Osteocyte (in vitro differentiated cells): ENCODE data around the gene USH1G. TPM values are rescaled to one million over a fixed set of nuclear protein-coding genes. Genes with fewer than 3 reads are reported as not detected.
A peak's percentile ranks its signal among the peaks of the same experiment; 100 is the strongest.

Experiments
- DNase-seq: peaks from one replicate; pipeline ENCODE4 v3.0.0; 2021; ENCODE audit warnings: mixed read lengths; ENCODE audit not compliant: unreplicated experiment; ENCODE audit errors: extremely low spot score
- H3K27ac Mint-ChIP-seq: one replicate; pipeline ENCODE4 v1.8.0; 2021; ENCODE audit warnings: mild to moderate bottlenecking, mixed read lengths; ENCODE audit not compliant: unreplicated experiment
- H3K27me3 Mint-ChIP-seq: one replicate; pipeline ENCODE4 v1.8.0; 2021; ENCODE audit warnings: mixed read lengths; ENCODE audit not compliant: unreplicated experiment
- H3K36me3 Mint-ChIP-seq: one replicate; pipeline ENCODE4 v1.8.0; 2021; ENCODE audit warnings: mixed read lengths; ENCODE audit not compliant: unreplicated experiment
- H3K4me1 Mint-ChIP-seq: one replicate; pipeline ENCODE4 v1.8.0; 2021; ENCODE audit warnings: mixed read lengths; ENCODE audit not compliant: unreplicated experiment
- H3K4me3 Mint-ChIP-seq: one replicate; pipeline ENCODE4 v1.8.0; 2021; ENCODE audit warnings: mild to moderate bottlenecking, moderate library complexity, mixed read lengths; ENCODE audit not compliant: unreplicated experiment
- H3K9me3 Mint-ChIP-seq: one replicate; pipeline ENCODE4 v1.8.0; 2021; ENCODE audit warnings: mixed read lengths; ENCODE audit not compliant: unreplicated experiment
- long read RNA-seq: library from polyadenylated mRNA; unstranded; transcript quantifications from one replicate; pipeline ENCODE4 v2.0.0, GENCODE V29; 2021
- total RNA-seq: library from RNA; stranded (reverse); gene quantifications from 2 replicates; pipeline ENCODE4 v1.2.1, GENCODE V29; 2021
- TF ChIP-seq, protein P1 (sequence below): fragments of 200-600 bp; sonication (generic); IDR thresholded peaks from 2 replicates; pipeline ENCODE4 v1.5.0; 2021; ENCODE audit warnings: antibody characterized with exemption, mild to moderate bottlenecking, moderate library complexity

The USH1G gene
- not detected in 2 replicates for total RNA-seq
- long read RNA-seq, result 0 reads

DNA sequence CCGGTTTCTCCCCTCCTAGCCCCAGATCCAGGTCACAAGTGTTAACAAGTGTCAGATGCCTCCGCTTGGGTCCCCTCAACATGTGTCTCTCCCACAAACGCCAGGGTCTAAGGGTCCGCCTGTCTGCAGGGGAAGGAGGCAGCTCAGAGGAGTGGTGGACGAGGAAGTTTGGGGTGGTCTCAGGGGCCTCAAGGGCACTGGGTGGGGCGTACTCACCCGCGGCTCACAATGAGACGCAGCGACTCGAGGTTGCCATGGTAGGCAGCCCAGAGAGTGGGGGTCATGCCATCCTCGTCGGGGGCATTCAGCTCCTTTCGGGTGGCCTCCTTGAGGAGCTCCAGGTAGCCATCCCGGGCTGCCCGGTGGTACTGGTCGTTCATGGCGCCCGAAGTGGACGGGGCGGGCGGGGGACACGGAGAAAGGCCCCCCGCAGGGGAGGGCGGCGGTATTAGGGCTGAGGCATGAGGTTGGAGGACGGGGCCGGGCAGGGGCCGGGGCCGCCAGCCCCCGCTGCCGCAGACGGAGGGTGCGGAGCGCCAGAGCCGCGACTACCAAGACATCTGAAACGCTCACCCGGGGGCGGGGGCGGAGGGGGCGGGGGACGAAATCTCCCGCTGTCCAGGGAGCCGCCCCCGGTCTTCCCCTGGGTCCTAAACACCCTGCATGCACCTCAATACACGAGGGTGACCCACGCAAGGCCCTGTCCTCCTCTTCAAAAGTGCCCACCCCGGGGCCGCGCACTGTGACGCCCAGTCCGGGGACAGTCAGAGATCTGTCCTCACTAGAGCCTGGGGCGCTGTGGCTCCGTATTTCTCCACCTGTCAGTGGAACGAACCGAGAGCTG, at the start of gene USH1G:
TSS of gene USH1G (minus strand) at position 562 of the 844 bp plus-strand sequence. CDS start at position 380, 182 bp downstream.
- no peak for DNase-seq
- H3K4me1 Mint-ChIP-seq, result peaks cover 2% of the 10 kb centered on the region

DNA sequence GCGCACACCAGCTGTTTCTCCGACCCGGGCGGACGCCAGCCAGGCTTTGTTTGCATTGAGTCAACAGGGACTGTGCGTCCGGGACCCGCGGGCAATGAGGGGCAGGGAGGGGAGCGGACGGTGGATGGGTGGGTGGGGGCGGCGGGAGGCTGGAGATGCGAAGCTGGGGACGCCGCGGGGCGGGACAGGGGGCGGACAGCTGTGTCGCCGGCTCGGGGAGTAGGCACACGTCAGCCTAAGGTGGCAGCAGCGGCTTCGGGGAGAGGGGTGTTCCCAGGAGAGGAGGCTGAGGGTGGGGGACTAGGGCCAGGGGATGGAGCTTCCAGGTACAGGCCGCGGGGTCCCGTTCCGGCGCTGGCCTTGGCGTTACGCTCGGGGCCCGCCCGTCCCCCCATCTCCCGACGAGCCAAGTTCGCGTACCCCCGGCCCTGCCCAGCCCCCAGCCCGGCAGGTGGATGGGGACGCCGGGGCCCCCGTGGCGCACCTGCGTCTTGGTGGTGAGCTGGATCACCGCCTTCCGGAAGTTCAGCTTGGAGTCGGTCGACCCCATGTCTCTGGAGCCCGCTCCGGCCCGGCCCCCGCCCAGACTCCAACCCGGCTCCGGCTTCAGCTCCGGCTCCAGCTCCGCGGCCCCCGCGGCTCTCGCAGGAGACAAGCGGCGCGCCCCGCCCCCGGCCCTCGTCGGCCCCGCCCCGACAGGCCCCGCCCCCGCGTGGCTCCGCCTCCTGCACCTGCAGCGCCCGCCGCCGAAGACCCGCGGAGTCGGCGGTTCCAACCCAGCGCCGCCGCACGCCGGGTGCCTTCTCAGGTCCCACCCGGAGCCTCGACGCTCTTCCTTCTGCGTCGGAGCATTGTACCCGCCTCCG, 49.3 kb upstream of the USH1G start, which contains the start of gene HID1:
TSS of gene HID1 (minus strand) at position 653 of the 866 bp plus-strand sequence. CDS start at position 550, 103 bp downstream.
- no peak for DNase-seq

More for the DNA sequence above, at the start of gene USH1G:
- H3K27ac Mint-ChIP-seq, result no peak within 1 kb of the TSS
- H3K4me3 Mint-ChIP-seq, result peak within 1 kb of the TSS; percentile 29
- peaks cover 37% of the 10 kb centered on the region for H3K27me3 Mint-ChIP-seq
- no peaks in the 10 kb centered on the region for H3K9me3 Mint-ChIP-seq
- TF ChIP-seq, protein P1, sequence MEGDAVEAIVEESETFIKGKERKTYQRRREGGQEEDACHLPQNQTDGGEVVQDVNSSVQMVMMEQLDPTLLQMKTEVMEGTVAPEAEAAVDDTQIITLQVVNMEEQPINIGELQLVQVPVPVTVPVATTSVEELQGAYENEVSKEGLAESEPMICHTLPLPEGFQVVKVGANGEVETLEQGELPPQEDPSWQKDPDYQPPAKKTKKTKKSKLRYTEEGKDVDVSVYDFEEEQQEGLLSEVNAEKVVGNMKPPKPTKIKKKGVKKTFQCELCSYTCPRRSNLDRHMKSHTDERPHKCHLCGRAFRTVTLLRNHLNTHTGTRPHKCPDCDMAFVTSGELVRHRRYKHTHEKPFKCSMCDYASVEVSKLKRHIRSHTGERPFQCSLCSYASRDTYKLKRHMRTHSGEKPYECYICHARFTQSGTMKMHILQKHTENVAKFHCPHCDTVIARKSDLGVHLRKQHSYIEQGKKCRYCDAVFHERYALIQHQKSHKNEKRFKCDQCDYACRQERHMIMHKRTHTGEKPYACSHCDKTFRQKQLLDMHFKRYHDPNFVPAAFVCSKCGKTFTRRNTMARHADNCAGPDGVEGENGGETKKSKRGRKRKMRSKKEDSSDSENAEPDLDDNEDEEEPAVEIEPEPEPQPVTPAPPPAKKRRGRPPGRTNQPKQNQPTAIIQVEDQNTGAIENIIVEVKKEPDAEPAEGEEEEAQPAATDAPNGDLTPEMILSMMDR, result no peak
- no peaks in the 10 kb centered on the region for H3K36me3 Mint-ChIP-seq

DNA sequence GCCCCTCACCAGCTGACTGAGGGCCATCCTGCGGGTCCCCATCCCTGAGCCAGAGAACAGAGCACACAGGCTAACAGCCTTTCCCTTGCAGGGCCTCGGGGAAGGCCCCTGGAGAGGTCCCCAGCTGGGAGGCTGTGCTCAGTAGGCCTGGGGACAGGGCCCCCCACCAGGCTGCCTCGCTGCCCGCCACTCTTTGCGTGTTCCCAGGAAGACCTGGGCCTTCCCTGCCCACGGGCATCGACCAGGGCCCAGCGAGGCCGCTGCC, 48.7 kb upstream of the USH1G start:
- no peak for DNase-seq
- peak overlapping the region; percentile 77 for H3K4me3 Mint-ChIP-seq
- H3K36me3 Mint-ChIP-seq, result no peaks in the 10 kb centered on the region
- H3K9me3 Mint-ChIP-seq, result no peaks in the 10 kb centered on the region
- peaks cover 10% of the 10 kb centered on the region for H3K4me1 Mint-ChIP-seq
- TF ChIP-seq, protein P1, result no peak
- H3K27ac Mint-ChIP-seq, result no peak overlapping the region
- H3K27me3 Mint-ChIP-seq, result peaks cover 20% of the 10 kb centered on the region

More for the DNA sequence above, 49.3 kb upstream of the USH1G start, which contains the start of gene HID1:
- Mint-ChIP-seq H3K4me1 (peaks cover 10% of the 10 kb centered on the region), H3K36me3 (no peaks in the 10 kb centered on the region), H3K9me3 (no peaks in the 10 kb centered on the region), H3K27me3 (peaks cover 20% of the 10 kb centered on the region), H3K27ac (no peak within 1 kb of the TSS), H3K4me3 (peak within 1 kb of the TSS; percentile 77)
- TF ChIP-seq, protein P1, result no peak

DNA sequence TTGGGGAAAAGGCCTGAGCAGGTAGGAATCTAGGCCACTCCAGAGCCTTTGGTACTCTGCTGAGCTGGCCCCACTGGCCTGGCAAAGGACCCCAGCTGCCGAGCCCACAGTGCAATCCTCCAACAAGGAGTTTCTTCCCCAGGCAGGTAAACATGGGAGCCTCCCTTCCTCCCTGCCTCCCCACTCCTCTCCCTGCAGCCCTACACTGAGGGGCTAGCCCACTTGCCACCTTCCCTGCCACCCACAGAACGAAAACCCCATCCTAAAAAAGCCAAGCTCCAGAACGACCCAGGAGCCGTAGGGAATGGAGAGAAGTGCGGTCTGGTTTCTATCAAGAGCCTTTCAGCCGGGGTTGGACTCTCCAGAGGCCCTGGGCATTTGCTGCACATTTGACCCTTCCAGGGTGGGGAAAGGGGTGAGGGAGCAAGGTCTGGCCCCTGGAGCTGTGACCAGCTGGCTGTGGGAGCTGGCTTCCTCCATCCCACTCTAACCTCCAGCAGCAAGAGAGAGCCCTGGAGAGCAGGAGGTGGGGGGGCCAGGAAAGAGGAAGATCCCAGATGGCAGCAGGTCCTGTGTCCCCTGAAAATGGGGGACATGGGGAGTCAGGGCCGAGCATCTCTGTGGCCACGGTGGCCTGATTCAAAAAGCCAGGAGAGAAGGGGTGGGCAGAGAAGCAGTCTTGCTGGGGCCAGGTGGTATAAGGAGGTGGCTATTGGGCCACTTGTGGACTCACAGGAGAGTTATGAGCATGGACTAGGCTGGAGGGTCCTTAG, 48.2 kb upstream of the USH1G start:
- DNase-seq, result no peak
- Mint-ChIP-seq H3K27ac (no peak overlapping the region), H3K36me3 (no peaks in the 10 kb centered on the region), H3K27me3 (peaks cover 20% of the 10 kb centered on the region), H3K9me3 (no peaks in the 10 kb centered on the region), H3K4me1 (peaks cover 10% of the 10 kb centered on the region), H3K4me3 (peak overlapping the region; percentile 77)
- TF ChIP-seq, protein P1, result no peak
